ENCODE results near the gene TMEM255B. TPM values are rescaled to one million over a fixed set of nuclear protein-coding genes. Genes with fewer than 3 reads are reported as not detected.
"Not testable (repeated sequence)": the region's sequence is repeated elsewhere in the genome, so short reads cannot be mapped to it uniquely, and the experiment has no call there.

The TMEM255B gene
- total RNA-seq = 20.6 TPM

DNA sequence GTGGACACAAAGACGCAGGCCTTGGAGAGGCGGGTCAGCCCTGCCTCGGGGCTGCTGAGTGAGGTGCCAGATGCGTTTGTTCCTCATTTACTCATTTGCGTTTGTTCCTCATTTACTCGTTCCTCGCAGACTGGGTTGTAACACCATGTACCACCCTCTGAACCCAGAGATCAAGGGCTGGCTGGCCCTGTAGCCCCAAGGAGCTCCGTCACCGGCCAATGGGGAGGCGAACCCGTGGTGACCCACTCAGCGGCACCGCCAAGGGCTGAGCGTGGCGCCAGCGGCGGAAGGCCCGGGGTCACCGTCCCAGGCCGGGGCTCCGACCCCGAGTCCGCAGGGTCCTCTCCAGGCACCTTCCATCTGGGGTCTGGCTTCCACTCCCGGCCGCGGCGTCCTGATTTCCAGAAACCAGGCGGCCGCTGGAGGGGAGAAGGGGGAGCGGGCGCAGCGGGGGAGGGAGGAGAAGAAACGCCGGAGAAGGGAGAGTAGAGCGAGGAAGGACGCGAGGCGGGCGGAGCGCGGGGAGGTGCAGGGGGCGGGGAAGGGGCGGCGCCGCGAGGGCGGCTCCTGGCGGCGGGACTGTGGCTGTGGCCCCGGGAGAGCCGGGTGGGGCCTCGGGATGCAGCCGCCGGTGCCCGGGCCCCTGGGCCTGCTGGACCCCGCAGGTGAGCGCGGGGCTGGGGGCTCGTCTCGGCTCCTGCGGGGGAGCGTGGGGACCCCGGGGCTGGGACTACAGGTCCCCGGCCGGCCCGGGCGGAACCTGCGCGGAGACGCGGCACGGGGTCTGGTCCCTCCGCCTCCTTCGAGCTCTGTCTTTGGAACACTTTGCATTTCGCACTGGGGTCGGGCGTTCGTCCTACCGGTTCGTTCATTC lies at the start of gene TMEM255B:
TSS of gene TMEM255B (plus strand) at position 576 of the 874 bp plus-strand sequence. CDS start at position 620, 44 bp downstream.
- DNase-seq (ENCODE audit: low spot score) = peak; percentile 90

DNA sequence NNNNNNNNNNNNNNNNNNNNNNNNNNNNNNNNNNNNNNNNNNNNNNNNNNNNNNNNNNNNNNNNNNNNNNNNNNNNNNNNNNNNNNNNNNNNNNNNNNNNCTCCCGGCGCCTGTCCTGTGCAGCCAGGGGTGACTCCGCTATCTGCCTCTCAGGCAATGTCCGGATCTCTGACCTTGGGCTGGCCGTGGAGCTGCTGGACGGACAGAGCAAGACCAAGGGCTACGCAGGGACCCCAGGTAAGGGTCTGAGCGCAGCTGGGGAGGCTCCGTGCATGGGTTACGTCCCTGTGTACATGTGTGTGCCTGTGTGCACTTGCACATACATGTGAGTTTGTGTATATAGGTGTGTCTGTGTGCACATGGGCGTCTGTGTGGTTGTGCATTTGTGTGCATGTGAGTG lies 36.1 kb upstream of the TMEM255B start:
- no peak for DNase-seq (ENCODE audit: low spot score)

DNA sequence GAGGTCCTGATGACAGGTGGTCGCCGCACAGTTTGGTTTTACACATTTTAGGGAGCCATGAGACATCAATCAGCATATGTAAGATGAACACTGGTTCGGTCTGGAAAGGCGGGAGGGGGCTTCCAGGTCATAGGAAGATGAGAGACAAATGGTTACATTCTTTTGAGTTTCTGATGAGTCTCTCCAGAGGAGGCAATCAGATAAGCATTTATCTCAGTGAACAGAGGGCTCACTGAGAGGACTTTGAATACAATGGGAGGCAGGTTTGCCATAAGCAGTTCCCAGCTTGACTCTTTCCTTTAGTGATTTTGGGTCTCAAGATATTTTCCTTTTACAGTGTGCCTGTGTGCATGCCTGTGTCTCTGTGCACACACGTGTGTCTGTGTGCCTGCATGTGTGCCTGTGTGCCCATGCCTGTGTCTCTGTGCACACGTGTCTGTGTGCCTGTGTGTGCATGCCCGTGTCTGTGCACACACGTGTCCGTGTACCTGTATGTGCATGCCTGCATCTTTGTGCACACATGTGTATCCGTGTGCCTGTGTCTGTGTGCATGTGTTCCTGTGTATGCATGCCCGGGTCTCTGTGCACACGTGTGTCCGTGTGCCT lies 35.5 kb upstream of the TMEM255B start:
- no peak for DNase-seq (ENCODE audit: low spot score)

DNA sequence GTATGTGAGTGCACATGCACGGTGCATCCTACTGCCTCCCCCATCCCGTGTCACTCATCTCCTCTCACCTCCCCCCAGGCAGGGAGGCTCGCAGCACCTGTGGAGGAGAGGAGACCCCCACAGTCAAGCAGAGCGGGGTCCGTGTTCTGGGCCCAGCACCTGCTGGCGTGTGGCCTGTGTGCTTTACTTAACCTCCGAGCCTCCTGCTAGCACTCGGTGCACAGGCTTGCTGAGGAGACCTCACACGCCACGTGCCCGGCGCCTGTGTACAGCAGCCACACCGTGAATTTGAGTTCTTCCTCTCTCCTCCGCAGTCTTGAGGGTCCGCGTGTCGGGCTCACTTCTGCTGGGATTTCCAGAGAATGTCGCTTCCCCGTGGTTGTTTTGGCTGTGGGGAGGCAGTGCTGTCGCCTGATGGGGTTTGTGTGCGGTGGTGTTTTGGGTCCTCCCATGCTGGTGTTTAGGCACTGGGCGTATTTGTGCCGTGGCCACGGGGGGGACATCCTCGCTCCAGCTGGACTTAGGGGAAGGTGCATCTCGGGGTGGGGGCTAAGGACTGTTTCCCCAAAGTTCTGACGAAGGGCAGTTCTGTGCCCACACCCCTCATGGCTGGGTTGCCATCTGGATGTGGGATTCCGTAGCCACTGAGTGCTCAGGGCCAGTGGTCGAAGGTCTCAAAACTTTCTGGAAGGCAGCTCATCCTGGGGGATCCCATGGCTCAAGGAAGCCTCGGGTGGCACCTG lies 34.8 kb upstream of the TMEM255B start:
- DNase-seq (ENCODE audit: low spot score) = no peak

DNA sequence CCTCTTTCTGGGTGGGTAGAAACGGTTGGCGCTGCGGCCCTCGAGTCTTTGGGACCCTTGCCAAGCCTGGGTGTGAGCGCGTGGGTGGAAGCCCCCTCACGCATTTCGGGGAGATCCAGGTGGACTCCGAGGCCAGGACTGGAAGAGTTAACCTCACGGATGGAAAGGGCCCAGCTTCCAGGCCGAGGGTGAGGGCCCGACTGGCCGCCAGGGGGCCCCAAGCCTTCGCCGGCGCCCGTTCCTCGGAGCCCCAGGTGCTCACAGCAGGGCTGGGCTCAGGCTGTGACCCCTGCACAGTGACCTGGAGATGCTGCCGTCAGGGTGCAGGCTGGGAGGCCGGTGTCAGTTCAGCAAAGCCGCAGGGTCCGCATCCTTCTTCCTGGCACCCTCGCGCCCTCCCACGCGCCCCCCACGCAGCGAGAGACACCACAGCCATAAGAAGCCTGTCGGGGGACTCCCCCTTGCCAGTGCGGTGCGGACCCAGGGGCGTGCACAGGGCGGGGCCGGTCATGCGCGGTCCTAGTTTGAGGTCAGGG lies 34.2 kb upstream of the TMEM255B start:
- DNase-seq (ENCODE audit: low spot score) = peak; percentile 85

DNA sequence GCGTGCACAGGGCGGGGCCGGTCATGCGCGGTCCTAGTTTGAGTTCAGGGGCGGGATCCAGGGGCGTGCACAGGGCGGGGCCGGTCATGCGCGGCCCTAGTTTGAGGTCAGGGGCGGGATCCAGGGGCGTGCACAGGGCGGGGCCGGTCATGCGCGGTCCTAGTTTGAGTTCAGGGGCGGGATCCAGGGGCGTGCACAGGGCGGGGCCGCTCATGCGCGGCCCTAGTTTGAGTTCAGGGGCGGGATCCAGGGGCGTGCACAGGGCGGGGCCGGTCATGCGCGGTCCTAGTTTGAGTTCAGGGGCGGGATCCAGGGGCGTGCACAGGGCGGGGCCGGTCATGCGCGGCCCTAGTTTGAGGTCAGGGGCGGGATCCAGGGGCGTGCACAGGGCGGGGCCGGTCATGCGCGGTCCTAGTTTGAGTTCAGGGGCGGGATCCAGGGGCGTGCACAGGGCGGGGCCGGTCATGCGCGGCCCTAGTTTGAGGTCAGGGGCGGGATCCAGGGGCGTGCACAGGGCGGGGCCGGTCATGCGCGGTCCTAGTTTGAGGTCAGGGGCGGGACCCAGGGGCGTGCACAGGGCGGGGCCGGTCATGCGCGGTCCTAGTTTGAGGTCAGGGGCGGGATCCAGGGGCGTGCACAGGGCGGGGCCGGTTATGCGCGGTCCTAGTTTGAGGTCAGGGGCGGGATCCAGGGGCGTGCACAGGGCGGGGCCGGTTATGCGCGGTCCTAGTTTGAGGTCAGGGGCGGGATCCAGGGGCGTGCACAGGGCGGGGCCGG lies 33.5 kb upstream of the TMEM255B start:
- DNase-seq (ENCODE audit: low spot score) = not testable (repeated sequence)

DNA sequence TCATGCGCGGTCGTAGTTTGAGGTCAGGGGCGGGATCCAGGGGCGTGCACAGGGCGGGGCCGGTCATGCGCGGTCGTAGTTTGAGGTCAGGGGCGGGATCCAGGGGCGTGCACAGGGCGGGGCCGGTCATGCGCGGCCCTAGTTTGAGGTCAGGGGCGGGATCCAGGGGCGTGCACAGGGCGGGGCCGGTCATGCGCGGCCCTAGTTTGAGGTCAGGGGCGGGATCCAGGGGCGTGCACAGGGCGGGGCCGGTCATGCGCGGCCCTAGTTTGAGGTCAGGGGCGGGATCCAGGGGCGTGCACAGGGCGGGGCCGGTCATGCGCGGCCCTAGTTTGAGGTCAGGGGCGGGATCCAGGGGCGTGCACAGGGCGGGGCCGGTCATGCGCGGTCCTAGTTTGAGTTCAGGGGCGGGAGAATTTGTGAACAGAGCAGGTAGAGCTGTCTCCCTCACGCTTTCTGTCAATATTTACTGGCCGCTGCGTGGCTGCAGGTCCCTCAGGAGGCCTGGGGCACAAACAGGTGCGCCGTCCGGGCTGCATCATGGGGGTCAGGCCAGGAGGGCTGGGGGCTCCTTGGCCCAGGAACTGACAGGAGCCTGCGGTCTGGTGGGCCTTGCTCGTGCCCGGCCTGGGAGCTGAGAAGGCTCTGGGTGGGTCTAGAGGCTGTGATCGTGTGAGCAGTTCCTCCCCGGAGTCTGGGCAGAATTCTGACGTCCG lies 32.8 kb upstream of the TMEM255B start:
- not testable (repeated sequence) for DNase-seq (ENCODE audit: low spot score)

DNA sequence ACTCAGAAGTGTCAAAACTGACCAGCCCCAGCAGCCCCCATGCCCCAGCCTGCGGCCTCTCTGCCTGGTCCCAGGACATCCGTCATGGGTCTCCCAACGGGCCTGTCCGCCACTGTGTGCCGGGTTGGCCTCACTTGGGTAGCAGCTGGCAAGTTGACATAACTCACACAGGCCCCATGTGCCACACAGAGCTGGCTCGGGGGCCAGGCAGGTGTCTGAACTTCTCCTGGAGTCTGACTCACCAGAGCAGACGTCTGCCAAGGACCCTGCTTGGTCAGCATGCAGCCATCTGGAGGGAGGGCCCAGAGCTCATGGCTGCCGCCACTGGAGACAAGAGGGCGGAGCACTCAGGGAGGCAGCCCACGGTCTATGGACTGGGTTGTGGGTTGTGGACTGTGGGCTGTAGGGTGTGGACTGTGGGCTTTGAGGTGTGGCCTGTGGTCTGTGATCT lies 32.0 kb upstream of the TMEM255B start:
- no peak for DNase-seq (ENCODE audit: low spot score)

DNA sequence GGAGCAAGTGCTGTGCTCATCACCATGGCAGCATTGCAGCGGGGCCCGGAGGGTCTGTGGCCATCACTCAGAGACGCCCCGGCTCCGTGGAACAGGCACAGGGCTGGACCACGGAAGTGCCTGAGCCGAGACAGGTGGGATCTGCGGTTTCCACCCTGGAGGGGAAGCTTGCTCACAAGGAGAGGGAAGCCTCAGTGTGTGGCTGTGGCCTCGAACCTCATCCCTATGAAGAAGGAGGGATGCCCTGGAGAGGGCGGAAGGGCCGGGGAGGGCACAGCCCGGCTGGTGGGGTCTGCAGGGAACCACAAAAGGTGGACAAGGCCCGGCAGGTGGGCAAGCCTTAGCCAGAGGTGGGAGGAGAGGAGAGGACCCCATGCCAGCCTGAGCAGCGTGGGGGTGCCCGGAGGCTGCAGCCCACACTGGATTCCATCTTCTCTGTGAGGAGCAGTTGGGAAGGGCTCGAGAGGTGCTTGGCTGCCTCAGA lies 30.4 kb upstream of the TMEM255B start:
- no peak for DNase-seq (ENCODE audit: low spot score)

DNA sequence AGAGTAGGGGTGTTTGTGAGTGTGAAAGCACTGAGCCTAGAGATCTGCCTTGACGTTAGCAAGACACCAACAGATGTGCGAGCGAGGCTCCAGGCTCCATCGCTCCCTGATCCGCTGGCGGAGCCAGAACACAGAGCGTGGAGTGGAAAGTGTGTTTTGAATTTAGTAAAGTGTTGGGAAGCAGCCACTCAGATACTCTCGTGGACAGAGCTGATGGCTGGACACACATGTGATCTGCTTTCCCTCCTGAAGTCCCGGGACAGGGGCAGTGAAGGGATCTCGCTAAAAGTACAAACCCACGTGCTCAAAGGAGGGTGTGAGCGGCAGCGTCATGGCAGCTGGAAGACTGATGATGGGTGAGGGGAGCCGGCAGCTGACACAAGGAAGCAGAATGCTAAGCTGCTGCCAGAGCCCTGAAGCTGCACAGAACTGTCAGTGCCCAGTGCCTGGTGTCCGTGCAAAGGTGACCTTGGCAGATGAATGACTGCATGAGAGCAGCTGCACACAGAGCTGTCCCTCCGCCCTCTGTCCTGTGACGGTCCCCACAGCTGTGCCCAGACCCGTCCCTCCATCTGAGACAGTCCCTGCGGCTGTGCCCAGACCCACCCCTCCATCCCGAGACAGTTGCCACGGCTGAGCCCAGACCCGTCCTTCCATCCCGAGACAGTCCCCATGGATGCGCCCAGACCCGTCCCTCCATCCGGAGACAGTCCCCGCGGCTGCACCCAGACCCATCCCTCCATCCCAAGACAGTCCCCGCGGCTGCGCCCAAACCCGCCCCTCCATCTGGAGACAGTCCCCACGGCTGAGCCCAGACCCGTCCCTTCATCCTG lies 29.6 kb upstream of the TMEM255B start:
- no peak for DNase-seq (ENCODE audit: low spot score)

DNA sequence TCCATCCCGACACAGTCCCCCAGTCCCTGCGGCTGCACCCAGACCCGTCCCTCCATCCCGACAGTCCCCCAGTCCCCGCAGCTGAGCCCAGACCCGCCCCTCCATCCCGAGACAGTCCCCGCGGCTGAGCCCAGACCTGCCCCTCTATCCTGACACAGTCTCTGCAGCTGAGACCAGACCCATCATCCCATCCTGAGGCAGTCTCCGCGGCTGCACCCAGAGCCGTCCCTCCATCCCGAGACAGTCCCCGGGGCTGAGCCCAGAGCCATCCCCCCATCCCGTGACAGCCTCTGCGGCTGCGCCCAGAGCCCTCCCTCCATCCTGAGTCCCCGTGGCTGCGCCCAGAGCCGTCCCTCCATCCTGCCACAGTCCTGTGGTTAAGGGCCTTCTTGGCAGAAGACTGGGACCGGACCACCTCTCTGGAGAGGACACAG lies 28.8 kb upstream of the TMEM255B start:
- no peak for DNase-seq (ENCODE audit: low spot score)

DNA sequence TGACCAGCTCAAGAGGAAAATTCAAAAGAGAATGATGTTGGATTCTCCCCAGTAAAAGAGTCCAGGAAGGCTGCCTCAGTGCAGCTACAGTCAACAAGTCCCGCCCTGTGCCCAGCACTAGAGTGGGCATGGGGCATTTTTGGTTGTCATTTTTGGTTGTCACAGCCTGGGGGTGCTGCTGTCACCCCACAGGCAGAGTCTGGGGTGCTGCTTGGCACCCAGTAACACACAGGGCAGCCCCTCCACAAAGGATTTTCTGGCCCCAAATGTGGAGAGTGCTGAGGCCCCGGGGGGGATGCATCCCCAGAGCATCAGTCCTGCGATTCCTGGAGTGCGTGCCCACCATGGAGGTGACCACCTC lies 28.2 kb upstream of the TMEM255B start:
- no peak for DNase-seq (ENCODE audit: low spot score)

DNA sequence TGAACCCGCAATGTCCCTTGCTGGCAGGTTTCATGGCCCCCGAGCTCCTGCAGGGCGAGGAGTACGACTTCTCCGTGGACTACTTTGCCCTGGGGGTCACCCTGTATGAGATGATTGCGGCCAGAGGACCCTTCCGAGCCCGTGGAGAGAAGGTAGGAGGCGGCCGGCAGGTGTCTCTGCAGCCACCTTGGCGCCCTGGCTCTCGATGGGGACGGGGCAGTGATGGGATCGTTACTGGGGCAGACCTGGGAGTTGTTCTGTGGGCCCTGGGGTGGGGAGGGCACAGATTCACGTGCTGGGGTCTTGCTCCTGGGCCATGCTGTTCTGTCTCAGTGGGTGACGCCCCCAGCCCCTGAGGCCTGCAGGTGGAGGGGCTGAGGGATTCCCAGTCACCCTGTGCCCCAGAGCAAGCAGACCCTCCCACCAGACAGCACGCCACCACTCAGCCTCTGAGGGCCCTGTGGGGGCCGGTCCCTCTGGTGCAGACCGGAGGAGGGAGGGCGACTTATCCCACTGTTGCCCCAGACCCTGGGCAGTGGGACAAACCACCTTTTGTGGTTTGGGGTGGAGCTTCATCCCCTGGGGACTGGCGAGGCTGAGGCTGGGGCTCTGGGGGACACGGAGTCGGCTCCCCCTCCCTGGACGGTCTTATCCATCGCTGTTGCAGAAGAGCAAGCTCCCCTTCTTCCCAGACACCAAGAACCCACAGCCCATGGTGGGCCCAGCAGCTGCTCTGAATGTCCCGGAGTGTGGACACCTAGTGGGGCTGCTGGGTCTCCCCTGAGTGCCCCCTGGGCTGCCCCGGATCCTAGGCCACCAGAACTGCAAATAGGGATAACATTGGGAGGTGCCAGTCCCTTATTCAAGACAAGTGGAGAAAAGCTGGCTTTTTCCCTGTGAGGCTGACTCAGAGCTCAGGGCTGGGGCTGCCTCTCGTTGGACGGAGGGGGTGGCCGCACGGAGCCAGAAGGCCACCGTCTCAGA lies 27.5 kb upstream of the TMEM255B start:
- DNase-seq (ENCODE audit: low spot score) = no peak

DNA sequence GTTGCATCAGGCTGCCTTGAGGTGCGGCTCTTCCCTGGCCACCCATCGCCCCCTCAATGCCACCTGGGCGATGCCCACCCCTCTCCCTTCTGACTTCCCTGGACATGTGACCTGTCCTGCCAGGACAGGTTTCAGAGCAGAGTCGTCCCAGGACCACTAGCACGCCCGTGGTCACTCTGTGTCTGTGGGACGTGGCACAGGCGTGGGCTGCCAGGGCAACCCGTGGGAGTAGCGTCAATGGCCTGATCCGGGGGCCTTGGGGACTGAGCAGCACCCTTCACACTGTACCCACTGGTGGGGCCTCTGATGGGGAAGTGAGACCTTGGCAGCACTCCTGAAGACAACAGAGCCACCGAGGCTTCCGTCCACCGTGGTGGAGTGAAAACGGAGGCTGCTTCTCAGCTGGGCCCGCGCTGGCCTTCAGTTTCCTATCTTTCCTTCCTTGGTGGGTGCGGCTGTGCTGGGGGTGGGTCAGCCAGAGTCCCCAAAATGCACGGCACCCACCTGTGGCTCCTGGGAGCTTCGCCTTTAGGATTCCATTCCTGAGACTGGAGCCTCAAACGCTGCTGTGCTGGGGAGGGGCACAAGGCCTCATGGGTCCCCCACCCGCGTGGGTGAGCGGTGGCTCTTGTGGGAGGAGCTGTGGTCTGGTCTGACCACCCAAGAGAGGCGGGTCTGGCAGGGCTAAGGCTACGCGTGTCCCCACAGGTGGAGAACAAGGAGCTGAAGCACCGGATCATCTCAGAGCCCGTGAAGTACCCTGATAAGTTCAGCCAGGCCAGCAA lies 26.7 kb upstream of the TMEM255B start:
- DNase-seq (ENCODE audit: low spot score) = no peak

DNA sequence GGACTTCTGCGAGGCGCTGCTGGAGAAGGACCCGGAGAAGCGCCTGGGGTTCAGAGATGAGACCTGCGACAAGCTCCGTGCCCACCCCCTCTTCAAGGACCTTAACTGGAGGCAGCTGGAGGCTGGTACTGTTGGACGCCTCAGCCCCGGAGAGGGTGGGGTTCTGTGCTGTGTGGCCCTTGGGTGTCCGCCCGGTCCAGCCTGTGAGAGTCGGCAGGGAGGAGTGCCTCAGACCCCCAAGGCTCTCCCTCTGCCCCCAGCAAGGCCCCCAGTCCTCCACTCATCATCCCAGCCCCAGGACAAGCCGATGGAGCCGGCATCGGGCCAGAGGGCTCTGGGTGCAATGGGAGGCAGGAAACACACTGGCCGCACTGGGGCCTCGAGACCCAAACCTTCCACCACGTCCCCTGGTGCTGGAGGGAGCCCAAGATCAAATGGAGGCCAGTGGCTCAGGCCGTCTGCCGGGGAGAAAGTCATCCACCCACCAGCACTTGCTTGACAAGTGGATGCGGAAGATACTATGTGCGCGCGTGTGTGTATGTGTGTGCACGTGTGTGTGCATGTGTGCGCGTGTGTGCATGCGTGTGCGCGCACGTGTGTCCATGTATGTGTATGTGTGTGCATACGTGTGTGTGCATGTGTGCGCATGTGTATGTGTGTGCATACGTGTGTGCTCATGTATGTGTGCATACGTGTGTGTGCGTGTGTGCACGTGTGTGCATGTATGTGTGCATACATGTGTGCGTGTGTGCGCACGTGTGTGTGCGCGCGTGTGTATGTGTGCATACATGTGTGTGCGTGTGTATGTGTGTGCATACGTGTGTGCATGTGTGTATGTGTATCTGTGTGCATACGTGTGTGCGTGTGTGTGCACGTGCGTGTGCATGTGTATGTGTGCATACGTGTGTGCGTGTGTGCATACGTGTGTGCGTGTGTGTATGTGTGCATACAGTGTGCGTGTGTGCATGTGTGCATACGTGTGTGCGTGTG lies 25.8 kb upstream of the TMEM255B start:
- no peak for DNase-seq (ENCODE audit: low spot score)

DNA sequence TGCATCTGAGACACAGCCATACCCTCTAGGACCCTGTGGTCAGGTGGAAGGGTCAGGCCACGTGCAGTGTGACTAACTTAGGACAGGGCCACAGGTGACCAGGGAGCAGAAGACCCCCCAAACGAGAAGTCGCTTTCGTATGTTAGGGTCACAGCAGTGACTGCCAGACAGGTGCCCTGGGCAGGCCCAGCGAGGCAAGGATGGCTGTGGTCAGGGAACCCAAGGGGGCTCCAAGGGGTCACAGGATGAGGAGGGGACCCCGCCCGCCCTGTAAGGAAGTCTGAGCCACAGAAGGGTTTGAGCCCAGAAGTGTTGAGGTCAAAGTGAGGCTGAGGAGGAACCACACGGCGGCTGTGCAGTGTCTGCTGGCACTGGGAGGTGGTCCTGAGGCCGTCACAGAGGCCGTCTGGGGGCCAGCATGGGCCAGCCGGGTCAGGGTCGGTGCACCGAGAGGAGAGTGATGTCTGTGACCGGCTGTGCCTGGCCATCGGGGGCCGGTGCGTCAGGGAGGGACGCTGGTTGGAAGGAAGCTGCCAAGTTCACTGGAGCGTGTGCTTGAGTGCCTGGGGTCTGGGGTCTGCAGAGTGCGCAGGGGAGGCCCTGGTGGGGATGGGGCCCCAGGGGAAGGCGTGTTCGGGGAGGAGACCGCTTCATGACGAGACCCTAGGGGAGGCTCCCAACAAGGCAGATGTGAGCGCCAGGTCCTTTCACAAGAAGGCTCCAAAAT lies 24.8 kb upstream of the TMEM255B start:
- DNase-seq (ENCODE audit: low spot score) = no peak

Measured in ureter (tissue), 1 donor.